T follicular helper cell (primary cell): Measurements from ENCODE around the gene RNF145.
"Not testable (repeated sequence)": the region's sequence is repeated elsewhere in the genome, so short reads cannot be mapped to it uniquely, and the experiment has no call there.

Experiments
- DNase-seq: peaks from one replicate; pipeline ENCODE4 v3.0.0-alpha.2; 2020; ENCODE audit warnings: low read depth

The RNF145 gene

DNA sequence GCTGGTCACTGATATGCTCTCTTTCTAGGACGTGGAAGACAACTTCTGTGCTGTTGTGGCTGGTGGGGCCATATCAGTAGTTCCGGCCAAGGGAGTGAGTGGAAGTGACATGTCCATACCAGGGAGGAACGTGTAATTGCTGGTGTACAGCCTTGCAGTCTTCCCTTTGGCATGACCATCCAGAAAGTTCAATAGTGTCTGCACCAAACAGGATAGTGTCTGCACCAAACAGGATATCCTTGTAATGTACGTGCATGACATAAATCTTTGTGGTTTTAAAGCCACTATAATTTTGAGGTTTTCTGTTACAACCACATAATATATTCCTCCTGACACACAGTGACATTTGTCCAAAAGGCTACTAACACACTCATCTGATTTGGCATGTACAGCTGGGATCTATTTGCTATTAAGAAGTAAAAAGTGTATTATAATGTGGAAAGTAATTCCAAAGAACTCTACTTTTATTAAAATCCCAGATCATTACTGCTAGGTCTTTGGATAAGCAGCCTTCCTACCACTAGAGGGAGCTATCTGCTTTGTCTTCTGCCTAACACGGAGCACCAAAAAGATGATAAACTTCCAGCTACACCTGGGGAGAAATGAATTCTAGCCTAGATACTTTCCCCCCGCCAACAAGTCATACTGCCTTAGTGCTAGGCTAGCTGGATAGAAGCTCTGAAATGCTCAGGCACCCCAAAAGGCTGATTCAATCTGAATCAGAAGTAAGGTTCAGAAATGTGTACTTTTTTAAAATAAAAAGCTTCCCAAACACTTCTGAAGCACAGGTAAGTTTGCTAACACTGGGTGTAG is 52.7 kb downstream of the RNF145 start:
- peak; percentile 7 for DNase-seq

DNA sequence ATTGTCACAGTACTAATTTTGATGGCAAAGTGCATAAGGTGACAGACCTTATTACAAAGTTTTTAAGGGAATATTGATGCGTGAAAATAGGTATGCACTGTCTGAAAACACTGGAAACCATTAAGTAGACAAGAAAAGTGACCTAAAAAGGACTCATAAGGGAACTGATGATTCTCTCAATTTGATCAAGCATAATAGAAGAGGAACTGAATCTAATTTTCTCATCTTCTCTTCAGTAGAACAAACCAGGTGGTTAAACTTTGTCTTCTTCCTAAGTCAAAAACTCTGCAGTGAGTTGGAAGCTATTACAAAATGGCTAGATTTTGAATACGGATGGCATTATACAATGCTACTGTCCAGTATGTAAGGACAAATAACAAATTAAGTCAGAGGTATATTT is 53.4 kb downstream of the RNF145 start:
- no peak for DNase-seq

- no peak for DNase-seq
These were observed 56.5 kb downstream of the RNF145 start for GRCh38 chr5:159152876-159153275.

DNA sequence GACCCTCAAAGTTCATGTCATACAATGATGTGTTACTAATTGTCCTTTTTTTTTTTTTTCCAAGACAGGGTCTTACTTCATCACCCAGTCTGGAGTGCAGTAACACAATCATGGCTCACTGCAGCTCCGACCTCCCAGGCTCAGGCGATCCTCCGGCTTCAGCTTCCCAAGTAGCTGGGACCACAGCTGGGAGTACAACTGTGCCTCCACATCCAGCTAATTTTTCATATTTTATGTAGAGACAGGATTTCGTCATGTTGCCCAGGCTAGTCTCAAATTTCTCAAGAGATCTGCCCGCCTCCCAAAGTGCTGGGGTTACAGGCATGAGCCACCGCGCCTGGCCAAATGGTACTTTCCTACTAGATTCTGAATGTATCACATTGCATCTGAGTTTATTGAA is 60.3 kb downstream of the RNF145 start:
- DNase-seq = no peak

- no peak for DNase-seq
These were observed 61.4 kb downstream of the RNF145 start for GRCh38 chr5:159147976-159148375.

DNA sequence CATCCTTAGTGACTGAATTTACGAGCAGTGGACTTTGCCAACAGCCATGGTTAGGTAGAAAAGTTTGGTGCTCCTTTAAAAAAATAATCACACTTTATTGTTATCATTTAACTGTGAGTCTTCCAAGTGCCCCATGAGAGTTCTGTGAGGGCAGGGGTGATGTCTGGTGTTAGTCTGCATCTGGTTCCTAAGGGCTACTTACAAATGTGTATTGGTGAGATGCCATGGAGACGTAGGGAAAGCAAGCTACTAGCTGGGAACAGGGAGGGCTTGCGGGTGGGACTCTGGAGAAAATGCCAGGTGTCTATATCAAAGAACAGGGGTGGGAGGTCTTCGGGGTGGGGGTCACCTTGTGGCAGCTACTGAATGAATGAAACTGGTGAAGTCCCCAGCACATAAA is 62.5 kb downstream of the RNF145 start:
- no peak for DNase-seq

- DNase-seq = not testable (repeated sequence)
These were observed 64.2 kb downstream of the RNF145 start for GRCh38 chr5:159145160-159145559.

- no peak for DNase-seq
These were observed 69.6 kb downstream of the RNF145 start for GRCh38 chr5:159139802-159140201.

DNA sequence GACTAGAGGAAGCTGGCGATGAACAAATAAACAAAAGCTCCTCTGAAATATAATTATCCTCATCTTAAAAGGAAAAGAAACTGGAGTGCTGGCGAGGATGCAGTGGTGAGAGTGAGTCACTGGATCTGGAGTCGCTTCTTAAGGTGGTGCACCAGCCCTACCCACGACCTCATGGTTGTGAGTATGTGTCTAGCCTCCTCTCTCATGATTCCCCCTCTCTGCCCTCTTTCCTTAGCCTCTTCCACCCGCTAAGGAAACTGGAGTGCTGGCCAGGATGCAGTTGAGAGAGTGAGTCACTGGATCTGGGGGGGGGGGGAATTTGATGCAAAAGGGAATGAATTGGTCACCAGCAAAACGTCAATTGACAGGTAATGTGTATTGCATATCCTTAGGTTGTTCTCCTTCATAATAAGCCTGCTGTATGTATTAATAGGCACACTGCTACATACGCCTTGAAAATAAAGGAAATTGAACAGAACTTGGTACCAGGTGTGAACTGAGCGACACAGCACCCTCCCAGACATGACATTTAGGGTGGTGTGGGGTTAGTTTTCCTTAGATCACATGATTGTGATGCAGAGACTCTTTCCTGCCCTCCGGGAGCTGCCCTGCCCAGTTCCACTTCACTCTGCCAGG is 73.3 kb downstream of the RNF145 start:
- DNase-seq = no peak

GRCh38 chr5:159133041-159133741 is 76.2 kb downstream of the RNF145 start:
- DNase-seq = no peak

DNA sequence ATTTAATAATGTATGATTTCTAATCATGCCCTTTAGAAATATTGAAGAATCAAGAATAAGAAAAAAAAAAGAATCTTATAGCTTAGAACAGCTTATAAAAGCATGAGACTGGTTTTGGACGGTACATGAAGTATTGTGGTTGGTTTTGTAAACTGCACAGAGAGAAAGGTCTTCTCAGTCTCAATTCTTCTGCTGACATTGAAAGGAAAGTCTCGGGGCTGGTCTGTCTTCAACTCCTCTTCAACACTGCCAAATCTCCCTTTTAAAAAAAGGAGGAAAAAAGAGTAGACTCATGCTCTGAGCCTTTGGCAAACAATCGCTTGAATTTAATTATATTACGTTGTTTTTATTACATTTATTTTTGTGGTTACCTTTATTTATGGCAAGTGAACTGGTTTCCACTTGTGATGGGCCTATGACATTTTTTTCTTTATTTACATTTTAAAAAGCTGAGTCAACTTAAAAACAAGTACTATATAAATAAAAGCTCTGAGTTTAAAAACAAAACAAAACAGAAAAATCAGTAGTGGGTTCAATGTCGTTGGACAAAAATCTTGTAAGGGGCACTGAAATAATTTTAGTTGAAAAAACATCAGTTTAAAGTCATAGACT is 76.8 kb downstream of the RNF145 start:
- DNase-seq = no peak

DNA sequence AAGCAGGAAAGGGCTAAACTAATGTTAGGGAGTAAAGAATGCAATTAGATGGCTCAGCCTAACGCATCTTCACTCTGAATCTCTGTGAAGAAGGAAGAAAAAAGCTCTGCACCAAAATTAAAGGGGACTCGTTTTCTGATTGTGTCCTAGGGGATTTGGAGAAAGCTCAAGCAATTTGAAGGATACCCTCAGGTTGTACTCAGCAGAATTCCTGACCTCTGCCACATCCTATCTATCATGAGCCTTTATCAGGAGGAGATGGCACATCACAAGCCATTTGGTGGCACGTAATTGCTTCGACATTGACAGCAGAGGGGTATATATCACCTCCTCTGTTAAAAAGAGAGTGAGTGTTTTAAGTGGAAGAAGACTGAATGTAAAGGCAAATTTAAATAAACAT is 77.4 kb downstream of the RNF145 start:
- no peak for DNase-seq

DNA sequence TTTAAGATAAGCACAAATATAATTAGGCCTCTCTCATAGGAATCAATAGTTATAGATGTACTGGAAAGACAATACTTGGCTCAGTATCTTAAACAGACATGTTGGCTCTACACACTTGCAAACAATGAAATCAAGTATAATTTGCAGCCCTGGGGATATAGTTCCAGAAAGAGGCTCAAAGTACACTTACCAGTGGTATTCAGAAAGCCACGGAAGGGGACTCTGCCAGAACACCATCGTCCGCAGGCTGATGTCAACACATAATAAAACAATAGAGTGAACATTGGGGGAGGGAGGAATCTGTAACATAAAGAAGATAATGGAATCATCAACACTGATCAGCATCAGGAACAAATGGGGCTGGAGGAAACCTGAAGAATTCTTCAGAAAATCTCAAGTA is 78.5 kb downstream of the RNF145 start:
- no peak for DNase-seq

DNA sequence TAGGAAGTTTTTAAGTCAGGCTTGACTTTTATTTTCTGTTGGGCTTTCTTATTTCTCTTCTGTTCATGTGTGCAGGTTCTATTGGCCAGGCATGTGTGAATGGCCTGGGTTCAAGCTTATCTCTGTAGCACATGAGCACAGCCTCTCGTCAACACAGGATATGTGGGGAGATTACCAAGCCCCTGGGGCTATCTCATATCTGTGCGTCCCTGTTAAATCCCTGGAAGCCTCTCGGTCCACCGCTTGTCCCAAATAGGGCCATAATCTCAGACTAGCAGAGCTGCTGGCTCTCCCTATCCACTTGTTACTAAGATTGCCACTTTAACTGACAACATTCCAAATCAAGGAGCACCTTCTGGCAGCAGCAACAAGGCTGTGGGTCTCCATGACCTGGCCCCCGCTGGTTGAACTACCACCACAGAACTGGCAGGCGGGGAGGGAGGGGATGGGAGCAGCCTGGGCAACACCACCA is 81.2 kb downstream of the RNF145 start:
- no peak for DNase-seq

GRCh38 chr5:159123700-159124099 is 85.7 kb downstream of the RNF145 start:
- no peak for DNase-seq

GRCh38 chr5:159123189-159123588 is 86.2 kb downstream of the RNF145 start:
- no peak for DNase-seq

GRCh38 chr5:159121061-159121460 is 88.3 kb downstream of the RNF145 start:
- no peak for DNase-seq

- no peak for DNase-seq
These were observed 88.9 kb downstream of the RNF145 start for GRCh38 chr5:159120446-159120845.

GRCh38 chr5:159119842-159120241 is 89.5 kb downstream of the RNF145 start:
- not testable (repeated sequence) for DNase-seq

DNA sequence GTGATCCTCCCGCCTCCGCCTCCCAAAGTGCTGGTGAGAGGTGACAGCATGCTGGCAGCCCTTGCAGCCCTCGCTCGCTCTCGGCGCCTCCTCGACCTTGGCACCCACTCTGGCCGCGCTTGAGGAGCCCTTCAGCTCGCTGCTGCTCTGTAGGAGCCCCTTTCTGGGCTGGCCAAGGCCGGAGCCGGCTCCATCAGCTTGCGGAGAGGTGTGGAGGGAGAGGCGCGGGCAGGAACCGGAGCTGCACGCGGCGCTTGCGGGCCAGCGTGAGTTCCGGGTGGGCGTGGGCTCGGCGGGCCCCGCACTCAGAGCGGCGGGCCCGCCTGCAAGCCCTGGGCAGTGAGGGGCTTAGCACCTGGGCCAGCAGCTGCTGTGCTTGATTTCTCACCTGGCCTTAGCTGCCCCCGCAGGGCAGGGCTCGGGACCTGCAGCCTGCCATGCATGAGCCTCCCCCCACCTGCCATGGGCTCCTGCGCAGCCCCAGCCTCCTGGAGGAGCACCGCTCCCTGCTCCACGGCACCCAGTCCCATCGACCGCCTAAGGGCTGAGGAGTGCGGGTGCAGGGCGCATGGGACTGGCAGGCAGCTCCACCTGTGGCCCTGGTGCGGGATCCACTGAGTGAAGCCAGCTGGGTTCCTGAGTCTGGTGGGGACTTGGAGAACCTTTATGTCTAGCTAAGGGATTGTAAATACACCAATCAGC is 90.2 kb downstream of the RNF145 start:
- DNase-seq = not testable (repeated sequence)

DNA sequence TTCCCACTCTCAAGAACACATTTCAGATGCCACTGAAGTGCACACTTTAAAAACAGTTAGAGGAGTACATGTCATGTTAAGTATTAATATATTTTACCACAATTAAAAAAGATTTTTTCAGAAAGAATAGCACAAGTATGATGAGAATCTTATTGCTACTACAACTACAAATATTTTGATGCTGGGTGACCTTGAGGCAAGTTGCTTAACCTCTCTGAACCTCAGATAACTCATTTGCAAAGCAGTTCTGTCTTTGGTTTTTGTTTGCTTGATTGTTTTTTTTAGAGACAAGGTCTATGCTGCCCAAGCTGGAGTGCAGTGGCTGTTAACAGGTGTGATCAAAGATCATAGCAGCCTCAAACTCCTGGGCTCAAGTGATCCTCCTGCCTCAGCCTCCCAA is 95.9 kb downstream of the RNF145 start:
- no peak for DNase-seq

DNA sequence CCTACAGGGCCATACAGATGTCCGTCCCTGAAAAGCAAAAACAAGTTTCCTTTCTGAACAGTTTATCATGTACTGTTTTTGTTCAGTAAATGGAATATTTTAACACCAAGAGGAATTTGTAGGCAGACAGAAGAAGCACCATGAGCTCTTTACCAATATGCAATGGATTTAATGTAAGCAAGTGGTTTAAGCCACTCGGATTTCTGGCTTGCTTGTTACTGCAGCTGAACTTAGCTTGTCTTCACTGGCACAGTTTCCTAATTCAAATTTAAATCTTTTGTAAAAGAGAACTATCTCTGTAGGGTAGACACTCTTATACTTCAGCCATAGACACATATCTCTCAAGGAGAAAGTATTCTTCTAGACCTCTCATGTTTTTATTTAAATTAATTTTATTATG is 96.9 kb downstream of the RNF145 start:
- DNase-seq = no peak
